NCI-H2107 (cell line): ENCODE measurements around the gene UTP20.

Experiments used
- DNase-seq: peaks from one replicate; lab custom pipeline; 2025; lab: John Stamatoyannopoulos, UW

The UTP20 gene

GRCh38 chr12:101280006-101280505 is at the start of gene UTP20:
Gene UTP20 (plus strand): TSS chr12:101280105. CDS start chr12:101280283, 178 bp downstream.
- peak; percentile 89 for DNase-seq

- no peak for DNase-seq
Measured at GRCh38 chr12:101230547-101230946, 49.4 kb upstream of the UTP20 start.

GRCh38 chr12:101231636-101232035 is 48.3 kb upstream of the UTP20 start:
- no peak for DNase-seq

GRCh38 chr12:101235686-101236085 is 44.2 kb upstream of the UTP20 start:
- DNase-seq = no peak

- no peak for DNase-seq
Measured at GRCh38 chr12:101238306-101238705, 41.6 kb upstream of the UTP20 start.

- DNase-seq = no peak
Measured at GRCh38 chr12:101238800-101239329, 41.0 kb upstream of the UTP20 start.

- DNase-seq = no peak
Measured at GRCh38 chr12:101243074-101243473, 36.8 kb upstream of the UTP20 start.

- no peak for DNase-seq
Measured at GRCh38 chr12:101243616-101244015, 36.3 kb upstream of the UTP20 start.

- DNase-seq = no peak
Measured at GRCh38 chr12:101256266-101256665, 23.6 kb upstream of the UTP20 start.

GRCh38 chr12:101257357-101257756 is 22.5 kb upstream of the UTP20 start:
- DNase-seq = no peak

- DNase-seq = no peak
Measured at GRCh38 chr12:101267111-101267510, 12.8 kb upstream of the UTP20 start.

GRCh38 chr12:101276433-101276832 is 3.5 kb upstream of the UTP20 start:
- DNase-seq = no peak

GRCh38 chr12:101277443-101277842 is 2.5 kb upstream of the UTP20 start:
- no peak for DNase-seq

- no peak for DNase-seq
Measured at GRCh38 chr12:101287357-101287756, 7.5 kb downstream of the UTP20 start.

- DNase-seq = no peak
Measured at GRCh38 chr12:101297661-101298060, 17.8 kb downstream of the UTP20 start.

- no peak for DNase-seq
Measured at GRCh38 chr12:101298426-101298825, 18.5 kb downstream of the UTP20 start.

- DNase-seq = no peak
Measured at GRCh38 chr12:101299346-101299745, 19.4 kb downstream of the UTP20 start.

- no peak for DNase-seq
Measured at GRCh38 chr12:101299931-101300330, 20.0 kb downstream of the UTP20 start.

- no peak for DNase-seq
Measured at GRCh38 chr12:101302741-101303140, 22.8 kb downstream of the UTP20 start.

- DNase-seq = no peak
Measured at GRCh38 chr12:101305226-101305779, 25.4 kb downstream of the UTP20 start.

GRCh38 chr12:101305794-101306193 is 25.9 kb downstream of the UTP20 start:
- no peak for DNase-seq

- DNase-seq = no peak
Measured at GRCh38 chr12:101322480-101322879, 42.6 kb downstream of the UTP20 start.

GRCh38 chr12:101323255-101323654 is 43.4 kb downstream of the UTP20 start:
- DNase-seq = no peak

- DNase-seq = no peak
Measured at GRCh38 chr12:101325590-101325989, 45.7 kb downstream of the UTP20 start.
